H1 (cell line): ENCODE measurements around the gene SKIDA1.

Source experiments
- POLR2A ChIP-seq, 2 experiments: IDR thresholded peaks; 1 replicate in 1 of 2; 2 replicates in 1 of 2; pipeline ENCODE4 v1.6.1; 2011; ENCODE audit warnings: low read depth in 2 of 2, low read length in 2 of 2, mild to moderate bottlenecking in 2 of 2; ENCODE audit errors: control extremely low read depth in 1 of 2
- POLR2AphosphoS5 ChIP-seq: IDR thresholded peaks from 2 replicates; pipeline ENCODE4 v1.6.1; 2011; ENCODE audit warnings: low read depth, low read length
- TF ChIP-seq, protein P1 (sequence below), 3 experiments: IDR thresholded peaks; 1 replicate in 2 of 3; 2 replicates in 1 of 3; pipeline versions ENCODE4 v1.5.1 to v1.6.1; 2011; ENCODE audit warnings: low read length in 3 of 3, mild to moderate bottlenecking in 3 of 3, inconsistent platforms in 2 of 3, low read depth in 1 of 3, moderate library complexity in 1 of 3; ENCODE audit not compliant: insufficient read depth in 1 of 3; ENCODE audit errors: control extremely low read depth in 1 of 3

DNA sequence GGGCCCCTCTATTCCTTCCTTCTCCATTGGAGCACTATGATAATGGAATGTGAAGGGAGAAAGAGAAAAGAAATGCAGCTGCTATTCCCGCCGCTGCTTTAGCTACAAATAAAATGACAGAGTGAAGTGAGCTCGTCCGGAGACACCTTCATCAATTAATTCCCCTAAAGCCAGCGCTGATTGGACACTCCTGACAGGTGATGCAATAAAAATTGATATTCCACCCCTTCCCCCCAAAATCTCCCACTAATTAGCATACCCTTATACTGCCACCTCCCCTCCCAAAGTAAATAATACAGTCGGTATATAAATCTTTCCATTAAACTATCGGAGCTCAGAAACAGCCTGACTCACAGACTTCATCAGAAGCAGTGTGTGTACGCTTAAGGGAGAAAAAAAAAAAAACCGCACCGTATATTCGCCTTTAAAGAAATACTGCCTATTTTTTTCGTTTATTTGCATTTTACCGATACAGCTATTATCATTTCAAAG, 7.3 kb downstream of the SKIDA1 start:
- TF ChIP-seq, protein P1, sequence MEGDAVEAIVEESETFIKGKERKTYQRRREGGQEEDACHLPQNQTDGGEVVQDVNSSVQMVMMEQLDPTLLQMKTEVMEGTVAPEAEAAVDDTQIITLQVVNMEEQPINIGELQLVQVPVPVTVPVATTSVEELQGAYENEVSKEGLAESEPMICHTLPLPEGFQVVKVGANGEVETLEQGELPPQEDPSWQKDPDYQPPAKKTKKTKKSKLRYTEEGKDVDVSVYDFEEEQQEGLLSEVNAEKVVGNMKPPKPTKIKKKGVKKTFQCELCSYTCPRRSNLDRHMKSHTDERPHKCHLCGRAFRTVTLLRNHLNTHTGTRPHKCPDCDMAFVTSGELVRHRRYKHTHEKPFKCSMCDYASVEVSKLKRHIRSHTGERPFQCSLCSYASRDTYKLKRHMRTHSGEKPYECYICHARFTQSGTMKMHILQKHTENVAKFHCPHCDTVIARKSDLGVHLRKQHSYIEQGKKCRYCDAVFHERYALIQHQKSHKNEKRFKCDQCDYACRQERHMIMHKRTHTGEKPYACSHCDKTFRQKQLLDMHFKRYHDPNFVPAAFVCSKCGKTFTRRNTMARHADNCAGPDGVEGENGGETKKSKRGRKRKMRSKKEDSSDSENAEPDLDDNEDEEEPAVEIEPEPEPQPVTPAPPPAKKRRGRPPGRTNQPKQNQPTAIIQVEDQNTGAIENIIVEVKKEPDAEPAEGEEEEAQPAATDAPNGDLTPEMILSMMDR (IDR thresholded peaks at IDR 0.05; ENCODE audit: control extremely low read depth in 1 of 3, insufficient read depth in 1 of 3, low read depth in 1 of 3, low read length in 3 of 3) = no peak
- TF ChIP-seq POLR2AphosphoS5 (no peak), POLR2A (IDR thresholded peaks at IDR 0.05; ENCODE audit: control extremely low read depth in 1 of 2, low read depth in 2 of 2, low read length in 2 of 2) (no peak)
